ENCODE measurements around the gene COL2A1. TPM values are rescaled to one million over a fixed set of nuclear protein-coding genes. Genes with fewer than 3 reads are reported as not detected.
A peak's percentile ranks its signal among the peaks of the same experiment; 100 is the strongest.

Gene COL2A1
- total RNA-seq, 1 experiment from 2014 or later, result not detected

- no peak for DNase-seq
- intact Hi-C loops (cut with micrococcal nuclease; ENCODE audit: unreplicated experiment), result no loop called here
- H3K27ac ChIP-seq, result no peak overlapping the region
- H3K4me1 ChIP-seq (replicated peaks; ENCODE audit: insufficient read depth), result peaks cover 44% of the 10 kb centered on the region
- POLR2A ChIA-PET (ENCODE audit: unreplicated experiment), result no interaction called here
- BruUV-seq (replicated peaks), result no TSS peak
- CTCF ChIA-PET, result no interaction called here
- H4K20me1 ChIP-seq (ENCODE audit: insufficient read depth), result no peaks in the 10 kb centered on the region
- no peak overlapping the region for H3K4me3 ChIP-seq
- peaks cover 25% of the 10 kb centered on the region; the same call in 1 of the 2 replicates for H3F3A ChIP-seq (ENCODE audit: insufficient read depth, low read depth)
- no peak overlapping the region for H2AFZ ChIP-seq
- no peak for TF ChIP-seq CTCF (conservative IDR thresholded peaks at IDR 0.05)
- TF ChIP-seq EZH2 (IDR thresholded peaks at IDR 0.05; ENCODE audit: low read depth), result no peak
- no peaks in the 10 kb centered on the region for H3K79me2 ChIP-seq (ENCODE audit: low read depth)
- H3K9me2 ChIP-seq (ENCODE audit: insufficient read depth), result no peaks in the 10 kb centered on the region
- no peaks in the 10 kb centered on the region for H3K27me3 ChIP-seq (ENCODE audit: insufficient read depth, low read depth)
- no peaks in the 10 kb centered on the region for H3K36me3 ChIP-seq (ENCODE audit: low read depth)
- no peak overlapping the region for H3K4me2 ChIP-seq
- H3K9me3 ChIP-seq (ENCODE audit: insufficient read depth, low read depth), result no peaks in the 10 kb centered on the region
These were observed 53.3 kb downstream of the COL2A1 start for GRCh38 chr12:47950856-47951468.

GRCh38 chr12:47949441-47950341 is 54.6 kb downstream of the COL2A1 start:
- ChIA-PET CTCF (interaction anchor here (0.5 to 1.9 kb wide), 10 partner anchors 27 to 1024 kb away, joined by 3 to 16 read pairs (median 4); partner anchors contain the start of gene ENDOU), POLR2A (ENCODE audit: unreplicated experiment) (interaction anchor here (0.7 kb wide), 1 partner anchor 45 kb away, joined by 6 read pairs; the partner anchor contains the start of gene VDR)
- peak; percentile 66 to 79 for DNase-seq
- Histone ChIP-seq H3K27me3 (ENCODE audit: insufficient read depth, low read depth) (no peaks in the 10 kb centered on the region), H4K20me1 (ENCODE audit: insufficient read depth) (no peaks in the 10 kb centered on the region), H3F3A (ENCODE audit: insufficient read depth, low read depth) (peaks cover 28% of the 10 kb centered on the region; the same call in 1 of the 2 replicates), H3K9me2 (ENCODE audit: insufficient read depth) (no peaks in the 10 kb centered on the region), H3K4me3 (no peak overlapping the region), H3K36me3 (ENCODE audit: low read depth) (no peaks in the 10 kb centered on the region), H3K27ac (no peak overlapping the region), H3K79me2 (ENCODE audit: low read depth) (no peaks in the 10 kb centered on the region), H3K4me2 (no peak overlapping the region), H3K4me1 (replicated peaks; ENCODE audit: insufficient read depth) (peaks cover 51% of the 10 kb centered on the region), H3K9me3 (ENCODE audit: insufficient read depth, low read depth) (no peaks in the 10 kb centered on the region), H2AFZ (no peak overlapping the region)
- TF ChIP-seq CTCF (conservative IDR thresholded peaks at IDR 0.05) (peak; percentile 93), EZH2 (IDR thresholded peaks at IDR 0.05; ENCODE audit: low read depth) (no peak)
- BruUV-seq (replicated peaks), result no TSS peak
- intact Hi-C loops (cut with micrococcal nuclease; ENCODE audit: unreplicated experiment), result loop anchor here (1.0 to 5.0 kb wide), 5 partner anchors 44 to 232 kb away; no protein-coding TSS in a partner anchor

- H3K36me3 ChIP-seq (ENCODE audit: low read depth), result no peaks in the 10 kb centered on the region
- no peak for TF ChIP-seq CTCF (conservative IDR thresholded peaks at IDR 0.05)
- TF ChIP-seq EZH2 (IDR thresholded peaks at IDR 0.05; ENCODE audit: low read depth), result no peak
- no peaks in the 10 kb centered on the region for H3K27me3 ChIP-seq (ENCODE audit: insufficient read depth, low read depth)
- H3K9me3 ChIP-seq (ENCODE audit: insufficient read depth, low read depth), result no peaks in the 10 kb centered on the region
- DNase-seq, result no peak
- H3K4me2 ChIP-seq, result peak overlapping the region; percentile 74
- no peaks in the 10 kb centered on the region for H3K79me2 ChIP-seq (ENCODE audit: low read depth)
- H2AFZ ChIP-seq, result no peak overlapping the region
- intact Hi-C loops (cut with micrococcal nuclease; ENCODE audit: unreplicated experiment), result loop anchor here (5.0 kb wide), 2 partner anchors 90 to 230 kb away; no protein-coding TSS in a partner anchor
- ChIA-PET CTCF (interaction anchor here (1.3 to 1.8 kb wide), 4 partner anchors 43 to 109 kb away, joined by 3 to 12 read pairs (median 6); partner anchors contain the start of gene VDR), POLR2A (ENCODE audit: unreplicated experiment) (interaction anchor here (0.5 to 0.8 kb wide), 4 partner anchors 37 to 75 kb away, joined by 3 to 6 read pairs (median 3); partner anchors contain the start of gene VDR)
- no peaks in the 10 kb centered on the region for H3K9me2 ChIP-seq (ENCODE audit: insufficient read depth)
- H3F3A ChIP-seq (ENCODE audit: insufficient read depth, low read depth), result peaks cover 20% of the 10 kb centered on the region; the same call in 1 of the 2 replicates
- no TSS peak for BruUV-seq (replicated peaks)
- H4K20me1 ChIP-seq (ENCODE audit: insufficient read depth), result no peaks in the 10 kb centered on the region
- peaks cover 43% of the 10 kb centered on the region for H3K4me1 ChIP-seq (replicated peaks; ENCODE audit: insufficient read depth)
- H3K27ac ChIP-seq, result peak overlapping the region; percentile 87
- peak overlapping the region; percentile 47; the same call in 1 of the 2 replicates for H3K4me3 ChIP-seq
These were observed 56.9 kb downstream of the COL2A1 start for GRCh38 chr12:47947341-47947740.

Data from PC-9 (cell line).